A549 (cell line): ENCODE data around the gene SLC6A16.

Source experiments
- ESRRA ChIP-seq: fragments of 150-350 bp; IDR thresholded peaks from 2 replicates; pipeline ENCODE4 v1.6.1; 2014; ENCODE audit warnings: mild to moderate bottlenecking, low read length, borderline replicate concordance
- MAFK ChIP-seq: fragments of 450-650 bp; IDR thresholded peaks from 2 replicates; pipeline ENCODE4 v1.6.1; 2014; ENCODE audit not compliant: partially characterized antibody

DNA sequence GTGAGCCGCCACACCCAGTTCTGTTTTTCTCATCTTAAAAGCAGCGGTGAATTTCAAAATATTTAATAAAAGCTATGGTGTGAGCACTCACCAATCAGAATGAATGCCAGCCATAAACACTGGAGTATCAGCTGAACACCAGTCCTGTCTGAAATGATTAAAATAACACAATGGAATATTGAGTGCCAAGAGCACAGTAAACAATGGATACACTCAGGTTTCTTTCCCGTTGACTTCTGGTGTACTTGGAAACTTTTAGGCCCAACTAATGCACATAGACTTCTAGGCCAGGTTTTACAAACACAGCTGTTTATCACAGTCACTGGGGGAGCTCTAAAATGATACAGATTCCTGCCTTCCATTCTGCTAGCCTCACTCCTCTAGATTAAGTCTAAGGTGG is 68.3 kb downstream of the SLC6A16 start:
- TF ChIP-seq MAFK (no peak), ESRRA (no peak)
